ENCODE data around the gene EFHC1.

The EFHC1 gene

DNA sequence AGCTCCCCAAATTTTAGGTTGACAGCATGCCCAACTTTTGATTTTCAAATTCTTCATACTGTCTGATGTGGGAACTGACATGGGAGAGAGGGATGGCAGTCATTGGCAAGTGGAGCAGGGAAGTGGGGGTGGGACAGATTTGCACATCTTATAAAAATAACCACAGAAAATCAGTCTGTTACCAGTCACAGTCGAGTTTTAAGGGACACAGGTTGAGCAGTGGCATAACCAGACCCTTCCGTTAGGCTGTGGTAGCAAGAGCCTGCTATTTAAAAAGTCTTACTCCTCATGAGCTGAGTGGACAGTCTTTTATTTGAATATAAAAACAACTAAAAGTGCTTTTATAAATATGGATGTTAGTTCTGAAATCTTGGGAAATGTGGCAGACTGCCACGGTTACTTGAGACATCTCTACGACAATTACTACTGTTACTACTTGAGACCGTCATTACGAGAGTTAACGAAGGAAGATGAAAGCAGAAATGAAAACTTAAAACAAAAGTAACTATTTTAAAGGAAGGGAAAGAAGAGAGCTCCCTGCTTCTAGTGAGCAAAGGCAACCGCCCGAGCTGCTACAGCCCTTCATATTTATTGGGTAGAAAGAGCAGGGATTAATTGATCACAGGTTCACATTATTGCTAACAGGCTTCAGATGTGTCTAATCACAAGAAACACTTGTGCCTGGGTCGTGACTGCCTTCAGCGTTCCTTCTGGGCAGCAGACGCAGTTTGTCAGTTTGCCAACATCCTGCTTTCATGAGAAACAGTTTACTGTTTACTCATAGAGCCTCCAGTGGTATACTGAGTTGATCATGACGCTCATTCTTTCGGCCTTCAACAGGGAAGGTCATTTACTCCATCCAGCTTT lies 71.3 kb downstream of the EFHC1 start:
- Mint-ChIP-seq H3K27ac (no peak overlapping the region), H3K4me1 (no peaks in the 10 kb centered on the region), H3K36me3 (ENCODE audit: low read depth) (peaks cover 38% of the 10 kb centered on the region), H3K9me3 (no peaks in the 10 kb centered on the region), H3K4me3 (no peak overlapping the region), H3K27me3 (ENCODE audit: low read depth) (no peaks in the 10 kb centered on the region)
- TF ChIP-seq CTCF (IDR thresholded peaks at IDR 0.05; ENCODE audit: unreplicated experiment in 3 of 3): no peak

DNA sequence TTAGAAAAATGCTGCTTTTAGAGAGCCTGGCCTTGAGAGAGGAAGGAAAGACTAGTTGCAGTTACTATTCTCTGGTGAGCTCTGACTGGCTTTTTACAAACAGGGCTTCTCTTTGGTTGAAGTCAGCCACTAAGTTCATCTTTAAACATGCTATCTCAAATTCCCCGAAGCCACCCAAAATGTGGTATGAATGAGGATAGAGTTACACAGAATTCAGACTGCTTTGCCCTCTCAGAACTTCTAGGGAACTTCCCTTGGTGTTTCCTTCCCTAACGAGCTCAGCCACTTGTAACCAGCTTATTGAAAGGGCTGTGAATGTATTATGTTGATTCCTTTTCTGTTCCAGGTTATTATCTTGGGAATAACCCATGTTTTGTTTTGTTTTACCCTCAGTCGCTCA lies 73.5 kb downstream of the EFHC1 start:
- no peak for TF ChIP-seq CTCF (IDR thresholded peaks at IDR 0.05; ENCODE audit: unreplicated experiment in 3 of 3)
- Mint-ChIP-seq H3K36me3 (ENCODE audit: low read depth) (peaks cover 35% of the 10 kb centered on the region), H3K27ac (peak overlapping the region in 2 of 3 experiments; percentile 3 to 5), H3K4me3 (no peak overlapping the region), H3K9me3 (no peaks in the 10 kb centered on the region), H3K27me3 (ENCODE audit: low read depth) (no peaks in the 10 kb centered on the region), H3K4me1 (peaks cover 9% of the 10 kb centered on the region)

- Mint-ChIP-seq H3K9me3 (no peaks in the 10 kb centered on the region), H3K27ac (peak overlapping the region in 1 of 3 experiments; percentile 5), H3K4me1 (peaks cover 17% of the 10 kb centered on the region), H3K4me3 (no peak overlapping the region), H3K27me3 (ENCODE audit: low read depth) (no peaks in the 10 kb centered on the region), H3K36me3 (ENCODE audit: low read depth) (peaks cover 35% of the 10 kb centered on the region)
- TF ChIP-seq CTCF (IDR thresholded peaks at IDR 0.05; ENCODE audit: unreplicated experiment in 3 of 3): no peak
These were observed 74.3 kb downstream of the EFHC1 start for GRCh38 chr6:52494298-52495072.

DNA sequence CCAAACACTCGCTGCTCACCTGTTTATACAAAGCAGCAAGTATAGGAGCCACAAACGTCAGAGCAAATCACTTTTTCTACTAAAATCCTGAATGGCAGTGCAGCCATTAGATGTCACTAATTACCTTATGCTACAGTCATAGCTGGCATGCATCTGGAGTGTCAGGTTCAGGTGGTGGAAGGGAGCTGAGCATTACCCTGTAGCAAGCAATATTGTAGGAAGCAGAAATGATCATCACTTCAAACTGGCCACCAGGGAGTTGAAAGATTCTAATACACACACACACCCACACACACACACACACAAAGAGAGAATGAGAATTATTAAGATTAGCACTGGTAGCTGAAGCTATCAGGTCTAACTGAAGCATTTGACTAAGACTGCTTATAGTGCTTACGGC lies 75.8 kb downstream of the EFHC1 start:
- no peak overlapping the region for H3K4me3 Mint-ChIP-seq
- peaks cover 23% of the 10 kb centered on the region for H3K4me1 Mint-ChIP-seq
- H3K9me3 Mint-ChIP-seq: no peaks in the 10 kb centered on the region
- no peak overlapping the region for H3K27ac Mint-ChIP-seq
- TF ChIP-seq CTCF (IDR thresholded peaks at IDR 0.05; ENCODE audit: unreplicated experiment in 3 of 3): no peak
- H3K36me3 Mint-ChIP-seq (ENCODE audit: low read depth): peaks cover 24% of the 10 kb centered on the region
- no peaks in the 10 kb centered on the region for H3K27me3 Mint-ChIP-seq (ENCODE audit: low read depth)

DNA sequence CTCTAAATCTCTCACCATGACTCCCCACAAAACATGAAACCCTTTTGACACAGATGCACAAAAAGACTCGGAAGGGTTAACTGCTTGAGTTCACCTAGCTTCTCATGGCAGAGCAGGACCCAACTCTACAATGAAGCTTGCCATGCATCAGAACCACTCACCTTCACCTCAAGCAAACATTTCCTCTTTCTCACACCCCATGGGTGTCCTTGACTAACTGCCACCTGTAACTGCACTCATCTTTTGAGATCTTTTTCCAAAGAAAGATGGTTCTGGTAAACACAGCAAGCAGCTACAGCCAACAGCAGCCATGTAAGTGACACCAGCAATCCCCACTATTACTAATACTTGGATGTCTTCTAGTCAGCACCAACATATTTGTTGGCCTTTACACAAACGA lies 76.5 kb downstream of the EFHC1 start:
- no peaks in the 10 kb centered on the region for H3K9me3 Mint-ChIP-seq
- peaks cover 23% of the 10 kb centered on the region for H3K4me1 Mint-ChIP-seq
- H3K4me3 Mint-ChIP-seq: no peak overlapping the region
- no peaks in the 10 kb centered on the region for H3K27me3 Mint-ChIP-seq (ENCODE audit: low read depth)
- peaks cover 24% of the 10 kb centered on the region for H3K36me3 Mint-ChIP-seq (ENCODE audit: low read depth)
- no peak overlapping the region for H3K27ac Mint-ChIP-seq
- TF ChIP-seq CTCF (IDR thresholded peaks at IDR 0.05; ENCODE audit: unreplicated experiment in 3 of 3): no peak
